Mesodermal cell (in vitro differentiated cells): ENCODE results near the gene F2R.
"Not testable (repeated sequence)": the region's sequence is repeated elsewhere in the genome, so short reads cannot be mapped to it uniquely, and the experiment has no call there.

Experiments used
- H3K27ac ChIP-seq: 2 replicates; pipeline ENCODE4 v1.7.0; 2013; ENCODE audit warnings: mild to moderate bottlenecking, low read depth, low read length, moderate library complexity; ENCODE audit not compliant: severe bottlenecking
- H3K36me3 ChIP-seq: 2 replicates; pipeline ENCODE4 v1.7.1; 2013; ENCODE audit warnings: mild to moderate bottlenecking, low read length, moderate library complexity; ENCODE audit not compliant: control insufficient read depth, insufficient read depth
- H3K4me1 ChIP-seq: one replicate; pipeline ENCODE4 v1.7.1; 2013; ENCODE audit warnings: mild to moderate bottlenecking, low read length; ENCODE audit not compliant: insufficient read depth, control insufficient read depth, poor library complexity, severe bottlenecking
- H3K4me3 ChIP-seq: 2 replicates; pipeline ENCODE4 v1.7.0; 2013; ENCODE audit warnings: low read length, control low read depth, mild to moderate bottlenecking; ENCODE audit not compliant: insufficient read depth, poor library complexity, severe bottlenecking; ENCODE audit errors: extremely low read depth
- H3K9me3 ChIP-seq: 2 replicates; pipeline ENCODE4 v1.7.1; 2013; ENCODE audit warnings: mild to moderate bottlenecking, low read length, moderate library complexity; ENCODE audit not compliant: control insufficient read depth
- WGBS, 2 experiments: methylation state at CpG; one replicate each; pipeline ENCODE4 v1.1.5; 2013; ENCODE audit warnings: missing lambda C conversion rate in 2 of 2; ENCODE audit not compliant: insufficient coverage in 2 of 2; 5-methylcytosine and 5-hydroxymethylcytosine counted together

F2R gene

GRCh38 chr5:76776391-76776790 lies 60.5 kb downstream of the F2R start:
- WGBS, 2 experiments = no CpG with 5 or more reads among the region's 2 CpGs
- no peaks in the 10 kb centered on the region for H3K4me1 ChIP-seq
- no peaks in the 10 kb centered on the region for H3K9me3 ChIP-seq
- no peaks in the 10 kb centered on the region for H3K36me3 ChIP-seq
- H3K27ac ChIP-seq = no peak overlapping the region
- no peak overlapping the region for H3K4me3 ChIP-seq

DNA sequence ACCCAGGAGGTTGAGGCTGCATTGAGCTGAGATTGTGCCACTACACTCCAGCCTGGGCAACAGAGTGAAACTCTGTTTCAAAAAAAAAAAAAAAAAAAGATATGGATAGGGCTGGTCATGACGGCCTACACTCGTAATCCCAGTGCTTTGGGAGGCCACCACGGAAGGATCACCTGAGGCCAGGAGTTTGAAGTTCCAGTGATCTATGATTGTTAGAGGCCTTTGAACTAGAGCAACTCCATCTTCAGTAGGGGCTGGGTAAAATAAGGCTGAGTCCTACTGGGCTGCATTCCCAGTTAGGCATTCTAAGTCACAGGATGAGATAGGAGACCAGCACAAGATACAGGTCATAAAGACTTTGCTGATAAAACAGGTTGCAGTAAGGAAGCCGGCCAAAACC lies 64.7 kb downstream of the F2R start:
- peaks cover 13% of the 10 kb centered on the region for H3K4me1 ChIP-seq
- WGBS, 2 experiments = 97 to 100% methylated on average over 4 of the region's 4 CpGs
- not testable (repeated sequence) for H3K4me3 ChIP-seq, H3K9me3 ChIP-seq, H3K36me3 ChIP-seq, H3K27ac ChIP-seq

DNA sequence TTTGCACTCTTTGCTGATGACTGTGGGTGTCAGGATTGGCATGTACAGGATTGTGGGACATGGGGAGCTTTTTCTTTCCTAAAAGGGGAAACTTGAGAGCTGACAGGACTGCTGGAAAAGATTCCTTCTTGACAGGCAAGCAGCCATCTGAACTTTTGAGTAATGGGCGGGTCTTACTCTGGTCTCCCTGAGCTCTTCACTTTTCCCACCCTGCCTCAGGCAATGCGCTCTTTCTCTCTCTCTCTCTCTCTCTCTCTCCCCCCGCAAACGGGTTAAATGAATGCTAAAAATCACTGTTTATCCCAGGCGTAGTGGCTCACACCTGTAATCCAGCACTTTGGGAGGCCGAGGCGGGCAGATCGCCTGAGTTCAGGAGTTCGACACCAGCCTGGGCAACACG lies 65.8 kb downstream of the F2R start:
- H3K4me1 ChIP-seq = peaks cover 17% of the 10 kb centered on the region
- 82 to 86% methylated on average over 9 to 10 of the region's 10 CpGs for WGBS, 2 experiments
- no peaks in the 10 kb centered on the region for H3K9me3 ChIP-seq
- no peaks in the 10 kb centered on the region for H3K36me3 ChIP-seq
- no peak overlapping the region for H3K27ac ChIP-seq
- no peak overlapping the region for H3K4me3 ChIP-seq

DNA sequence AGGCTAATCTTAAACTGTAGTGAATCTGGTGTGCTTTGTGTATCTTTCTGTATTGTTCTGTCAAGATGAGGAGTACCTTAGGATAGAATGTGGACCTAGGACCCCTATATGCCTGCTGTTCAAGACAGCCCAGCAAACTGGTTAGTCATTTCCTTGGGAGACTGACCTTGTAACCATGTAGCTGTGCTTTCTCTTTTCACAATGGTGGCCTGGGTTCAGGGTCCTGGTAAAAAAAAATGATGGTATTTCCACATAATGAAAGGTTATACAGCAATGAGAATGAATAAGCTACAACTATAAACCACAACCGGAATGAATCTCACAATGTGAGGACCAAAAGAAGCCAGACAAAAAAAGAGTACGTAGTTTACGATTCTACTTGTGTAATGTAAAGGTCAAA lies 66.5 kb downstream of the F2R start:
- Histone ChIP-seq H3K4me1 (peaks cover 17% of the 10 kb centered on the region), H3K4me3 (no peak overlapping the region), H3K36me3 (no peaks in the 10 kb centered on the region), H3K27ac (no peak overlapping the region), H3K9me3 (no peaks in the 10 kb centered on the region)
- WGBS, 2 experiments = 100% methylated on average over 1 of the region's 3 CpGs; no CpG with 5 or more reads in 1 of the 2 experiments
